PC-3 (cell line): ENCODE results near the gene SCUBE1. TPM values are rescaled to one million over a fixed set of nuclear protein-coding genes. Genes with fewer than 3 reads are reported as not detected.

Experiments
- ATAC-seq: fragments of 200-7000 bp; cut with Tn5 transposase; 2 replicates; pipeline ENCODE4 v1.9.1; 2020; ENCODE audit warnings: mild to moderate bottlenecking, moderate library complexity
- BruUV-seq: library from RNA; stranded (reverse); fragments of 400-500 nt; replicated peaks from 2 replicates; lab custom pipeline; 2021; lab: Mats Ljungman, UMichigan
- CTCF ChIA-PET: fragments of 300-600 bp; sonication (Branson Sonifier 250); formaldehyde crosslinking; loops from one replicate; lab custom pipeline; 2022; ENCODE audit warnings: antibody characterized with exemption; lab: Charles Lee
- POLR2A ChIA-PET: fragments of 300-600 bp; sonication (Branson Sonifier 250); formaldehyde crosslinking; loops from one replicate; lab custom pipeline; 2022; ENCODE audit warnings: antibody characterized with exemption; ENCODE audit not compliant: unreplicated experiment; lab: Charles Lee
- DNase-seq: peaks from one replicate; pipeline ENCODE4 v3.0.0-alpha.2; 2015
- H2AFZ ChIP-seq: fragments of 300-600 bp; sonication (generic); 2 replicates; pipeline ENCODE4 v1.6.0; 2016; ENCODE audit warnings: antibody characterized with exemption, low read length
- H3F3A ChIP-seq: fragments of 300-600 bp; sonication (generic); one replicate; pipeline ENCODE4 v1.6.0; 2017; ENCODE audit warnings: antibody characterized with exemption, low read length, control low read depth, mild to moderate bottlenecking; ENCODE audit not compliant: unreplicated experiment
- H3K27ac ChIP-seq: fragments of 300-600 bp; sonication (generic); 2 replicates; pipeline ENCODE4 v1.5.1; 2016; ENCODE audit warnings: mild to moderate bottlenecking, low read length
- H3K27me3 ChIP-seq: fragments of 300-600 bp; sonication (generic); 2 replicates; pipeline ENCODE4 v1.6.1; 2016; ENCODE audit warnings: low read length, mixed read lengths
- H3K36me3 ChIP-seq: fragments of 300-600 bp; sonication (generic); 2 replicates; pipeline ENCODE4 v1.6.1; 2016; ENCODE audit warnings: low read depth, mixed run types, low read length, mixed read lengths
- H3K4me1 ChIP-seq: fragments of 300-600 bp; sonication (generic); 2 replicates; pipeline ENCODE4 v1.5.1; 2016; ENCODE audit warnings: low read length; ENCODE audit not compliant: insufficient read depth
- H3K4me2 ChIP-seq: fragments of 300-600 bp; sonication (generic); 2 replicates; pipeline ENCODE4 v1.6.0; 2016; ENCODE audit warnings: low read length
- H3K4me3 ChIP-seq: fragments of 300-600 bp; sonication (generic); 2 replicates; pipeline ENCODE4 v1.5.1; 2016; ENCODE audit warnings: mild to moderate bottlenecking, low read length, mixed read lengths
- H3K79me2 ChIP-seq: fragments of 300-600 bp; sonication (generic); 2 replicates; pipeline ENCODE4 v1.6.1; 2017; ENCODE audit warnings: low read length, mixed read lengths
- H3K9ac ChIP-seq: fragments of 300-600 bp; sonication (generic); 2 replicates; pipeline ENCODE4 v1.6.0; 2016; ENCODE audit warnings: mild to moderate bottlenecking, low read length
- H3K9me2 ChIP-seq: fragments of 300-600 bp; sonication (generic); replicated peaks from 2 replicates; pipeline ENCODE4 v1.6.1; 2016; ENCODE audit warnings: mixed run types, low read length, mixed read lengths
- H3K9me3 ChIP-seq: fragments of 300-600 bp; sonication (generic); 2 replicates; pipeline ENCODE4 v1.6.1; 2016; ENCODE audit warnings: low read length, mixed read lengths
- H4K20me1 ChIP-seq: fragments of 300-600 bp; sonication (generic); 2 replicates; pipeline ENCODE4 v1.6.1; 2016; ENCODE audit warnings: low read length, mixed read lengths
- EZH2 ChIP-seq: fragments of 300-600 bp; sonication (generic); IDR thresholded peaks from one replicate; pipeline ENCODE4 v1.6.1; 2017; ENCODE audit warnings: antibody characterized with exemption, mild to moderate bottlenecking, low read length; ENCODE audit not compliant: unreplicated experiment
- EZH2phosphoT487 ChIP-seq: fragments of 300-600 bp; sonication (generic); IDR thresholded peaks from 2 replicates; pipeline ENCODE4 v1.6.1; 2018; ENCODE audit warnings: mild to moderate bottlenecking, antibody characterized with exemption, low read length, borderline replicate concordance
- intact Hi-C: fragments of 100-400 bp; cut with micrococcal nuclease; formaldehyde crosslinking; loops from 2 replicates; pipeline ENCODE4 v1.9.0; 2023
- total RNA-seq: library from RNA; depleted of rRNA; stranded (reverse); fragments of >200 nt; gene quantifications from 2 replicates; pipeline ENCODE4 v1.2.3, GENCODE V29; 2014
- TF ChIP-seq, protein P1 (sequence below): fragments of 300-600 bp; sonication (generic); conservative IDR thresholded peaks from 2 replicates; pipeline ENCODE4 v1.5.1; 2017; ENCODE audit warnings: antibody characterized with exemption, low read depth, mild to moderate bottlenecking, low read length

Gene SCUBE1
- total RNA-seq, 1 experiment from 2014 or later: not detected

GRCh38 chr22:43220625-43221380 lies 122.4 kb downstream of the SCUBE1 start:
- Histone ChIP-seq H3K36me3 (no peaks in the 10 kb centered on the region), H2AFZ (no peak overlapping the region), H3K4me3 (no peak overlapping the region), H3K27ac (no peak overlapping the region), H3K9me3 (no peaks in the 10 kb centered on the region), H3K9ac (no peak overlapping the region), H3K79me2 (no peaks in the 10 kb centered on the region), H3K4me1 (no peaks in the 10 kb centered on the region), H3K9me2 (no peaks in the 10 kb centered on the region), H4K20me1 (no peaks in the 10 kb centered on the region), H3K27me3 (no peaks in the 10 kb centered on the region), H3F3A (no peaks in the 10 kb centered on the region), H3K4me2 (no peak overlapping the region)
- CTCF ChIA-PET: no interaction called here
- DNase-seq (no peak), ATAC-seq (no peak)
- intact Hi-C loops: no loop called here
- BruUV-seq: no TSS peak
- TF ChIP-seq, protein P1, sequence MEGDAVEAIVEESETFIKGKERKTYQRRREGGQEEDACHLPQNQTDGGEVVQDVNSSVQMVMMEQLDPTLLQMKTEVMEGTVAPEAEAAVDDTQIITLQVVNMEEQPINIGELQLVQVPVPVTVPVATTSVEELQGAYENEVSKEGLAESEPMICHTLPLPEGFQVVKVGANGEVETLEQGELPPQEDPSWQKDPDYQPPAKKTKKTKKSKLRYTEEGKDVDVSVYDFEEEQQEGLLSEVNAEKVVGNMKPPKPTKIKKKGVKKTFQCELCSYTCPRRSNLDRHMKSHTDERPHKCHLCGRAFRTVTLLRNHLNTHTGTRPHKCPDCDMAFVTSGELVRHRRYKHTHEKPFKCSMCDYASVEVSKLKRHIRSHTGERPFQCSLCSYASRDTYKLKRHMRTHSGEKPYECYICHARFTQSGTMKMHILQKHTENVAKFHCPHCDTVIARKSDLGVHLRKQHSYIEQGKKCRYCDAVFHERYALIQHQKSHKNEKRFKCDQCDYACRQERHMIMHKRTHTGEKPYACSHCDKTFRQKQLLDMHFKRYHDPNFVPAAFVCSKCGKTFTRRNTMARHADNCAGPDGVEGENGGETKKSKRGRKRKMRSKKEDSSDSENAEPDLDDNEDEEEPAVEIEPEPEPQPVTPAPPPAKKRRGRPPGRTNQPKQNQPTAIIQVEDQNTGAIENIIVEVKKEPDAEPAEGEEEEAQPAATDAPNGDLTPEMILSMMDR: no peak
- no peak for TF ChIP-seq EZH2
- no peak for TF ChIP-seq EZH2phosphoT487
- POLR2A ChIA-PET: interaction anchor here (0.6 kb wide), 1 partner anchor 33 kb away, joined by 4 read pairs; no protein-coding TSS in a partner anchor

- Histone ChIP-seq H2AFZ (no peak overlapping the region), H3K79me2 (no peaks in the 10 kb centered on the region), H3F3A (no peaks in the 10 kb centered on the region), H3K4me1 (no peaks in the 10 kb centered on the region), H3K4me3 (no peak overlapping the region), H3K4me2 (no peak overlapping the region), H3K9me3 (no peaks in the 10 kb centered on the region), H4K20me1 (no peaks in the 10 kb centered on the region), H3K9ac (no peak overlapping the region), H3K36me3 (no peaks in the 10 kb centered on the region), H3K27me3 (no peaks in the 10 kb centered on the region), H3K27ac (no peak overlapping the region), H3K9me2 (no peaks in the 10 kb centered on the region)
- ChIA-PET CTCF (no interaction called here), POLR2A (no interaction called here)
- intact Hi-C loops: no loop called here
- no peak for ATAC-seq
- DNase-seq: peak; percentile 3
- BruUV-seq: no TSS peak
- TF ChIP-seq EZH2phosphoT487: no peak
These were observed 124.4 kb downstream of the SCUBE1 start for GRCh38 chr22:43218786-43219185.

GRCh38 chr22:43217285-43218030 lies 125.7 kb downstream of the SCUBE1 start:
- no peak overlapping the region for H3K4me3 ChIP-seq
- intact Hi-C loops: no loop called here
- H3K27ac ChIP-seq: no peak overlapping the region
- no TSS peak for BruUV-seq
- H3K9me3 ChIP-seq: no peaks in the 10 kb centered on the region
- H4K20me1 ChIP-seq: no peaks in the 10 kb centered on the region
- POLR2A ChIA-PET: no interaction called here
- H3K4me1 ChIP-seq: no peaks in the 10 kb centered on the region
- no peak overlapping the region for H3K4me2 ChIP-seq
- no peak overlapping the region for H2AFZ ChIP-seq
- DNase-seq (no peak), ATAC-seq (no peak)
- no peaks in the 10 kb centered on the region for H3K9me2 ChIP-seq
- H3K36me3 ChIP-seq: no peaks in the 10 kb centered on the region
- no peak overlapping the region for H3K9ac ChIP-seq
- CTCF ChIA-PET: no interaction called here
- no peaks in the 10 kb centered on the region for H3K27me3 ChIP-seq
- H3K79me2 ChIP-seq: no peaks in the 10 kb centered on the region
- no peaks in the 10 kb centered on the region for H3F3A ChIP-seq
- TF ChIP-seq, protein P1: no peak
- TF ChIP-seq EZH2: no peak
- no peak for TF ChIP-seq EZH2phosphoT487
